A549 (cell line): ENCODE measurements around the gene CACNA1D. TPM values are rescaled to one million over a fixed set of nuclear protein-coding genes. Genes with fewer than 3 reads are reported as not detected.

Experiments used
- ATAC-seq, 2 experiments: fragments of 200-7000 bp in 1 of 2; fragments of >200 bp in 1 of 2; cut with Nextera tagmentation in 1 of 2; cut with Tn5 transposase in 1 of 2; 3 replicates each; pipeline versions ENCODE4 v1.8.0 to v1.9.1; 2018 to 2020; ENCODE audit warnings: mild to moderate bottlenecking in 1 of 2, moderate library complexity in 1 of 2
- CTCF ChIA-PET: fragments of 300-600 bp; sonication (Branson Sonifier 250); formaldehyde crosslinking; extraction: SDS; loops from one replicate; lab custom pipeline; 2021; ENCODE audit warnings: antibody characterized with exemption, inconsistent platforms; lab: Yijun Ruan, JAX
- POLR2A ChIA-PET: fragments of 350-600 bp; formaldehyde crosslinking; extraction: SDS; loops from one replicate; lab custom pipeline; 2021; ENCODE audit warnings: antibody characterized with exemption, inconsistent platforms; lab: Yijun Ruan, JAX
- DNase-seq, 2 experiments: peaks; one replicate each; pipeline versions ENCODE4 v3.0.0 to v3.0.0-alpha.2; 2011 to 2016; ENCODE audit warnings: low read depth in 1 of 2, low spot score in 1 of 2
- FAIRE-seq: peaks from 2 replicates; lab custom pipeline; 2011; peaks lifted over from hg19 to GRCh38; lab: Jason Lieb, UNC
- H3K27ac ChIP-seq, 2 experiments: fragments of >200 bp; sonication (Bioruptor Twin); formaldehyde crosslinking; 3 replicates each; pipeline ENCODE4 v1.5.1; 2016 to 2017
- H3K4me1 ChIP-seq: fragments of >200 bp; sonication (Bioruptor Twin); formaldehyde crosslinking; 3 replicates; pipeline ENCODE4 v1.6.1; 2016
- H3K4me2 ChIP-seq: fragments of >200 bp; sonication (Bioruptor Twin); formaldehyde crosslinking; 3 replicates; pipeline ENCODE4 v1.6.1; 2016
- H3K4me3 ChIP-seq: fragments of >200 bp; sonication (Bioruptor Twin); formaldehyde crosslinking; 3 replicates; pipeline ENCODE4 v1.5.1; 2016
- H3K9me3 ChIP-seq: fragments of >200 bp; sonication (Bioruptor Twin); formaldehyde crosslinking; 3 replicates; pipeline ENCODE4 v1.6.1; 2016
- BHLHE40 ChIP-seq: IDR thresholded peaks from 2 replicates; pipeline ENCODE4 v1.6.1; 2012; ENCODE audit warnings: low read depth, low read length, inconsistent platforms
- CHD4 ChIP-seq: fragments of 200-600 bp; sonication (generic); IDR thresholded peaks from 2 replicates; pipeline ENCODE4 v1.6.1; 2016; ENCODE audit warnings: antibody characterized with exemption, mild to moderate bottlenecking, borderline replicate concordance
- EHF ChIP-seq: fragments of 250-450 bp; sonication (Bioruptor Pico); IDR thresholded peaks from 2 replicates; pipeline ENCODE4 v1.5.0; 2020; ENCODE audit warnings: mild to moderate bottlenecking
- EP300 ChIP-seq, 2 experiments: fragments of >200 bp; sonication (Bioruptor Twin); formaldehyde crosslinking; IDR thresholded peaks; 2 replicates in 1 of 2; 3 replicates in 1 of 2; pipeline ENCODE4 v1.6.1; 2016 to 2017
- HDAC2 ChIP-seq: fragments of 200-600 bp; sonication (generic); IDR thresholded peaks from 2 replicates; pipeline ENCODE4 v1.6.1; 2016
- HOXB13 ChIP-seq: fragments of 250-450 bp; sonication (Bioruptor Pico); IDR thresholded peaks from 2 replicates; pipeline ENCODE4 v1.5.0; 2020; ENCODE audit warnings: low read depth, mild to moderate bottlenecking, moderate library complexity
- HOXB5 ChIP-seq: fragments of 250-450 bp; sonication (Bioruptor Pico); IDR thresholded peaks from 2 replicates; pipeline ENCODE4 v1.5.0; 2020; ENCODE audit warnings: mild to moderate bottlenecking, moderate library complexity
- MAFK ChIP-seq: fragments of 450-650 bp; IDR thresholded peaks from 2 replicates; pipeline ENCODE4 v1.6.1; 2014; ENCODE audit not compliant: partially characterized antibody
- MYC ChIP-seq: IDR thresholded peaks from 2 replicates; pipeline ENCODE4 v1.6.1; 2012; ENCODE audit warnings: mild to moderate bottlenecking, inconsistent platforms, low read length, improper control_type of control experiment, borderline replicate concordance
- POLR2AphosphoS2 ChIP-seq: conservative IDR thresholded peaks from 2 replicates; pipeline ENCODE4 v1.6.1; 2012; ENCODE audit warnings: low read length, improper control_type of control experiment, inconsistent platforms
- RAD21 ChIP-seq, 2 experiments: fragments of >200 bp in 1 of 2; sonication (Bioruptor Twin) in 1 of 2; formaldehyde crosslinking in 1 of 2; IDR thresholded peaks in 1 of 2; conservative IDR thresholded peaks in 1 of 2; 2 replicates in 1 of 2; 3 replicates in 1 of 2; pipeline ENCODE4 v1.6.1; 2012 to 2018; ENCODE audit warnings: inconsistent platforms in 1 of 2
- RCOR1 ChIP-seq: fragments of 150-350 bp; IDR thresholded peaks from 2 replicates; pipeline ENCODE4 v1.6.1; 2014; ENCODE audit warnings: antibody characterized with exemption, low read length, low read depth
- RNF2 ChIP-seq: fragments of 200-600 bp; sonication (generic); IDR thresholded peaks from 2 replicates; pipeline ENCODE4 v1.6.1; 2016; ENCODE audit warnings: low read depth, mild to moderate bottlenecking, antibody characterized with exemption, moderate library complexity, borderline replicate concordance
- SMC3 ChIP-seq: fragments of >200 bp; sonication (Bioruptor Twin); formaldehyde crosslinking; IDR thresholded peaks from 3 replicates; pipeline ENCODE4 v1.6.1; 2018; ENCODE audit warnings: inconsistent platforms
- SREBF2 ChIP-seq: fragments of 450-650 bp; IDR thresholded peaks from 2 replicates; pipeline ENCODE4 v1.6.1; 2014; ENCODE audit warnings: mild to moderate bottlenecking, moderate library complexity
- TP53 ChIP-seq: fragments of 250-450 bp; sonication (Bioruptor Pico); IDR thresholded peaks from 2 replicates; pipeline ENCODE4 v1.5.0; 2021; ENCODE audit warnings: mild to moderate bottlenecking, moderate library complexity
- WGBS: methylation state at CpG from one replicate; pipeline ENCODE4 v1.1.6; 2017; ENCODE audit errors: missing lambda C conversion rate; 5-methylcytosine and 5-hydroxymethylcytosine counted together
- polyA plus RNA-seq, 4 experiments: library from polyadenylated mRNA; depleted of rRNA in 3 of 4; stranded (reverse); fragments of >200 nt; fragmentation: RNase III in 1 of 4; extraction: RNeasy Plus Mini Kit Qiagen cat#74134 plus additional on column Dnase treatment in 1 of 4; gene quantifications; 2 replicates in 3 of 4; 3 replicates in 1 of 4; pipeline ENCODE4 v1.2.3, GENCODE V29; 2011 to 2017
- TF ChIP-seq, protein P1 (sequence below): IDR thresholded peaks from 2 replicates; pipeline ENCODE4 v1.6.1; 2012; ENCODE audit warnings: low read depth, borderline replicate concordance
- TF ChIP-seq, protein P2 (sequence below): fragments of >200 bp; sonication (Bioruptor Twin); formaldehyde crosslinking; IDR thresholded peaks from 3 replicates; pipeline ENCODE4 v1.6.1; 2016
- TF ChIP-seq, protein P3 (sequence below): fragments of 250-450 bp; sonication (Bioruptor Pico); IDR thresholded peaks from 2 replicates; pipeline ENCODE4 v1.5.0; 2021; ENCODE audit warnings: mild to moderate bottlenecking, moderate library complexity, borderline replicate concordance
- TF ChIP-seq, protein P4 (sequence below): IDR thresholded peaks from 2 replicates; pipeline ENCODE4 v1.6.1; 2012

CACNA1D gene
- polyA plus RNA-seq, 2 of the 4 experiments (the other 2 are of a cell fraction) = 1.1 to 10.7 TPM

DNA sequence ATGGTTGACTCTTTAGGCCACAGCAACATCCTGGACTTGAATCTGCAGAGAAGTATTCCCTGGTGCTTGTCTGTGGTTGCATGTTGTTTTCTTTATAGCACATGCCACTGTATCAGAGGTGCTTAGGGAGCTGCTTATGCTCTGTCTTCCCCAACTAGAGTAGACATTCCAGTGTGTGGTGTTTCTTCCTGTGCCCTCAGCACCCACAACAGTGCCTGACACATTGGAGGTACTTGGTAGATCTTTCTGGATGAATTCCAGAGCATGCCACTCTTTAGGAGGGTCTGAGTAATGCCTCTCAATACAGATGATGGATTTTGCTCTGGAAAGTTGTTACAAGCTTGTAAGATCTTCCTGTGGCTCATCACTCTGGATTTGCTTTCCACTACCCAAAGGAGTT is 234.2 kb downstream of the CACNA1D start:
- no peak overlapping the region for H3K4me2 ChIP-seq
- DNase-seq (no peak), FAIRE-seq (no peak), ATAC-seq (no peak)
- H3K4me3 ChIP-seq = no peak overlapping the region
- CTCF ChIA-PET = interaction anchor here (0.8 to 1.4 kb wide), 2 partner anchors 8 to 230 kb away, joined by 3 to 4 read pairs; no protein-coding TSS in a partner anchor
- H3K27ac ChIP-seq = no peak overlapping the region
- TF ChIP-seq, protein P1, sequence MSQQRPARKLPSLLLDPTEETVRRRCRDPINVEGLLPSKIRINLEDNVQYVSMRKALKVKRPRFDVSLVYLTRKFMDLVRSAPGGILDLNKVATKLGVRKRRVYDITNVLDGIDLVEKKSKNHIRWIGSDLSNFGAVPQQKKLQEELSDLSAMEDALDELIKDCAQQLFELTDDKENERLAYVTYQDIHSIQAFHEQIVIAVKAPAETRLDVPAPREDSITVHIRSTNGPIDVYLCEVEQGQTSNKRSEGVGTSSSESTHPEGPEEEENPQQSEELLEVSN = no peak
- TF ChIP-seq, protein P2, sequence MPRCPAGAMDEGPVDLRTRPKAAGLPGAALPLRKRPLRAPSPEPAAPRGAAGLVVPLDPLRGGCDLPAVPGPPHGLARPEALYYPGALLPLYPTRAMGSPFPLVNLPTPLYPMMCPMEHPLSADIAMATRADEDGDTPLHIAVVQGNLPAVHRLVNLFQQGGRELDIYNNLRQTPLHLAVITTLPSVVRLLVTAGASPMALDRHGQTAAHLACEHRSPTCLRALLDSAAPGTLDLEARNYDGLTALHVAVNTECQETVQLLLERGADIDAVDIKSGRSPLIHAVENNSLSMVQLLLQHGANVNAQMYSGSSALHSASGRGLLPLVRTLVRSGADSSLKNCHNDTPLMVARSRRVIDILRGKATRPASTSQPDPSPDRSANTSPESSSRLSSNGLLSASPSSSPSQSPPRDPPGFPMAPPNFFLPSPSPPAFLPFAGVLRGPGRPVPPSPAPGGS = no peak
- no peak for TF ChIP-seq SREBF2
- TF ChIP-seq MAFK = no peak
- TF ChIP-seq RNF2 = no peak
- TF ChIP-seq BHLHE40 = no peak
- no peak for TF ChIP-seq EP300 (IDR thresholded peaks at IDR 0.05)
- H3K9me3 ChIP-seq = no peaks in the 10 kb centered on the region
- POLR2A ChIA-PET = no interaction called here
- no peaks in the 10 kb centered on the region for H3K4me1 ChIP-seq

DNA sequence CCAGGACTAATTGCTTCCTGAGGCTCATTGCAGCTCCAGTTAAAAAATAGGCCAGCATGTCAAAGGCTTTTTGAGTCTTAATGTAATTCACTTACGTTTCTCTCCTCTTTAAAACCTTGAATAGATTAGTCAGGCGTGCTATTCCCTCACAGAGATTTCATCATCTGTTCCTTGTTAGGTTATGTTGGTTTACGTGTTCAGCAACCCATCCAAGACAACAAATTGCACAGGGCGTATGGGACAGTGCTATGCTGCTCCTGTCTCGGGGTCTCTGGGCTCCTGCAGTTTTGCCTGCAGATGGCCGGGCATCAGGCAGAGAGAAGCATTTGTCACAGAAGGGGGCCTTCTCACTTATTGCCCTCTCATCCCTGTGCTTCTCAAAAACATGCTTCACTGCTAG is 234.7 kb downstream of the CACNA1D start:
- CTCF ChIA-PET = interaction anchor here (0.8 to 1.4 kb wide), 2 partner anchors 9 to 230 kb away, joined by 3 to 4 read pairs; no protein-coding TSS in a partner anchor
- no peak overlapping the region for H3K27ac ChIP-seq
- H3K4me3 ChIP-seq = no peak overlapping the region
- ATAC-seq = no peak
- H3K4me1 ChIP-seq = no peaks in the 10 kb centered on the region
- H3K9me3 ChIP-seq = no peaks in the 10 kb centered on the region
- TF ChIP-seq SMC3 = no peak
- TF ChIP-seq RCOR1 = no peak
- no peak for TF ChIP-seq EHF (CRISPR knock-in tag)
- TF ChIP-seq, protein P3, sequence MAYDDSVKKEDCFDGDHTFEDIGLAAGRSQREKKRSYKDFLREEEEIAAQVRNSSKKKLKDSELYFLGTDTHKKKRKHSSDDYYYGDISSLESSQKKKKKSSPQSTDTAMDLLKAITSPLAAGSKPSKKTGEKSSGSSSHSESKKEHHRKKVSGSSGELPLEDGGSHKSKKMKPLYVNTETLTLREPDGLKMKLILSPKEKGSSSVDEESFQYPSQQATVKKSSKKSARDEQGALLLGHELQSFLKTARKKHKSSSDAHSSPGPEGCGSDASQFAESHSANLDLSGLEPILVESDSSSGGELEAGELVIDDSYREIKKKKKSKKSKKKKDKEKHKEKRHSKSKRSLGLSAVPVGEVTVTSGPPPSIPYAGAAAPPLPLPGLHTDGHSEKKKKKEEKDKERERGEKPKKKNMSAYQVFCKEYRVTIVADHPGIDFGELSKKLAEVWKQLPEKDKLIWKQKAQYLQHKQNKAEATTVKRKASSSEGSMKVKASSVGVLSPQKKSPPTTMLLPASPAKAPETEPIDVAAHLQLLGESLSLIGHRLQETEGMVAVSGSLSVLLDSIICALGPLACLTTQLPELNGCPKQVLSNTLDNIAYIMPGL (CRISPR knock-in tag) = no peak
- TF ChIP-seq, protein P1 = no peak
- no peak for TF ChIP-seq HDAC2
- TF ChIP-seq POLR2AphosphoS2 = no peak
- TF ChIP-seq HOXB13 (CRISPR knock-in tag) = no peak
- TF ChIP-seq TP53 (CRISPR knock-in tag) = no peak
- no peak for TF ChIP-seq HOXB5 (CRISPR knock-in tag)
- TF ChIP-seq, protein P4, sequence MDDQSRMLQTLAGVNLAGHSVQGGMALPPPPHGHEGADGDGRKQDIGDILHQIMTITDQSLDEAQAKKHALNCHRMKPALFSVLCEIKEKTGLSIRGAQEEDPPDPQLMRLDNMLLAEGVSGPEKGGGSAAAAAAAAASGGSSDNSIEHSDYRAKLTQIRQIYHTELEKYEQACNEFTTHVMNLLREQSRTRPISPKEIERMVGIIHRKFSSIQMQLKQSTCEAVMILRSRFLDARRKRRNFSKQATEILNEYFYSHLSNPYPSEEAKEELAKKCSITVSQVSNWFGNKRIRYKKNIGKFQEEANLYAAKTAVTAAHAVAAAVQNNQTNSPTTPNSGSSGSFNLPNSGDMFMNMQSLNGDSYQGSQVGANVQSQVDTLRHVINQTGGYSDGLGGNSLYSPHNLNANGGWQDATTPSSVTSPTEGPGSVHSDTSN = no peak
- POLR2A ChIA-PET = no interaction called here
- FAIRE-seq = no peak
- H3K4me2 ChIP-seq = no peak overlapping the region
- no peak for DNase-seq
- WGBS = 80% methylated on average over 6 of the region's 6 CpGs

DNA sequence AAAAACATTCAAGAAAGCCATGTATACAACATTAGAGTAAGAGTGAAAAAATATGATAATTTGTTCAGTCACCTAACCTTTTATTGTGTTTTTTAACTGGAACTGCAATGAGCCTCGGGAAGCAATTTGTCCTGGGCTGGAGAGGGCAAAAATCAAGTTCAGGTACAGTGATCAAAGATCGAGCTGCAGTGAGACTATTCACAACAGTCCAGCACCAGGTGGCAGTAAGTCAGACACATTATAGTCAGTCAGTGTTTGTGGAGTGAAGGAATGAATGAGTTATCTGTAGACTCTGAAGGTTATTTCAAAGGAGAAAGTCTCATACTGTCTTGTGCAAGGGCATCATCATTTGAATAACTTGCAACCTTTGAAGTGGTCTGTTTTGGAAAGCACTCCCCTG is 235.2 kb downstream of the CACNA1D start:
- Histone ChIP-seq H3K4me3 (no peak overlapping the region), H3K4me1 (no peaks in the 10 kb centered on the region), H3K9me3 (no peaks in the 10 kb centered on the region), H3K4me2 (no peak overlapping the region), H3K27ac (no peak overlapping the region)
- ChIA-PET POLR2A (no interaction called here), CTCF (no interaction called here)
- 21% methylated on average over 2 of the region's 2 CpGs for WGBS
- ATAC-seq (peak in 1 of 2 experiments; percentile 30; a peak in 1 of 6 replicates), FAIRE-seq (no peak), DNase-seq (peak in 1 of 2 experiments; percentile 7)
- TF ChIP-seq MYC (no peak), EHF (CRISPR knock-in tag) (no peak), CHD4 (no peak), RAD21 (conservative IDR thresholded peaks at IDR 0.05 in 1 of 2, IDR thresholded peaks at IDR 0.05 in 1 of 2) (0 out of 5 replicates have a peak, but pooled peaks of 1 of the 2 experiments have one; percentile 2)
